ENCODE data around the gene ACAT2.
A peak's percentile ranks its signal among the peaks of the same experiment; 100 is the strongest.
"Not testable (repeated sequence)": the region's sequence is repeated elsewhere in the genome, so short reads cannot be mapped to it uniquely, and the experiment has no call there.

The ACAT2 gene

DNA sequence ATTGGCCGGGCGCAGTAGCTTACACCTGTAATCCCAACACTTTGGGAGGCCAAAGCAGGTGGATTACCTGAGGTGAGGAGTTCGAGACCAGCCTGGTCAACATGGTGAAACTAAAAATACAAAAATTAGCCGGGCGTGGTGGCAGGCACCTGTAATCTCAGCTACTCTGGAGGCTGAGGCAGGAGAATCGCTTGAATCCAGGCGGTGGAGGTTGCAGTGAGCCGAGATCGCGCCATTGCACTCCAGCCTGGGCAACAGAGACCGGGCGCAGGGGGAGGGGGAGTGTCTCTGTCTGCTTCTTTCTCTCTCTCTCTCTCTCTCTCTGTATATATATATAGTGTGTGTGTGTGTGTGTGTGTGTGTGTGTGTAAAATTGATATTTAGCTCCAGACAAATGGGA, 29.3 kb upstream of the ACAT2 start:
- DNase-seq = not testable (repeated sequence)

DNA sequence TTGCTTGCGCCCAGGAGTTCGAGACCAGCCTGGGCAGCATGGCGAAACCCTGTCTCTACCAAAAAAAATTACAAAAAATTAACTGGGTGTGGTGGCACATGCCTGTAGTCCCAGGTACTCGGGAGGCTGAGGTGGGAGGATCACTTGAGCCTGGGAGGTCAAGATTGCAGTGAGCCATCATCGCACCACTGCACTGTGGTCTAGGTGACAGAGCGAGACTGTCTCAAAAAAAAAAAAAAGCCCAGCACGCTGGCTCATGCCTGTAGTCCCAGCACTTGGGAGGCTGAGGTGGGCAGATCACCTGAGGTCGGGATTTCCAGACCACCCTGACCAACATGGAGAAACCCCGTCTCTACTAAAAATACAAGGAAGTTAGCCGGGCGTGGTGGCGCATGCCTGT, 28.4 kb upstream of the ACAT2 start:
- DNase-seq = not testable (repeated sequence)

DNA sequence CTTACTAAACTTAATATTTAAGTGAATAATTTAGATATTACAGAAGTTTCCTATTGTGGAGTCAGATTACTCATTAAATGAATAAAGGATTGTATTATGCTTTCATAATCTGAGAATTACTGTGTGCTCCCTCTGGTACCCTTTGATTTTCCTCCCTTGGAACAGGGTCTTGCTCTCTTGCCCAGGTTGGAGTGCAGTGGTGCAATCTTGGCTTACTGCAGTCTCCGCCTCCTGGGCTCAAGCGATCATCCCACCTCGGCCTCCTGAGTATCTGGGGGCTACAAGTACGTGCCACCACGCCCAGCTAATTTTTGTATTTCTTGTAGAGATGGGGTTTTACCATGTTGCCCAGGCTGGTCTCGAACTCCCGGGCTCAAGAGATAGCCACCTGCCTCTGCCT, 24.9 kb upstream of the ACAT2 start:
- no peak for DNase-seq

DNA sequence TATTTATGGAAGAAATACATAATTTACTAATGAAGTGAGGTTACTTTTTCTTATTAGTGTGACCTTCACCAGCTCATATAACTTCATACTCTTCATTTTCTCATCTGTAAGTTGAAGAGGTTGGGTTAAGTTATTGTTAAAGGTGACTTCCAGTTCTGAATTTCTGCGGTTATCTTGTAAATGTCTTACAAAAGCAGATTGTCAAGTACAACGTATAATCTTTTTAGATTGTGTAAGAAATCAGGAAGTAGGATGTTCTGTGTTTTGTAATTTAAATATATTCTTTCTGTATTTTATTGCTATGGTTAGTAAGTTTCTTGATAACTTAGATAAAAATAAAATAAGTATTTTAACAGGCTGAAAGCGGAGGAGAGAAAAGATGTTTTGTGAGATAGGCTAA, 22.5 kb upstream of the ACAT2 start:
- no peak for DNase-seq

DNA sequence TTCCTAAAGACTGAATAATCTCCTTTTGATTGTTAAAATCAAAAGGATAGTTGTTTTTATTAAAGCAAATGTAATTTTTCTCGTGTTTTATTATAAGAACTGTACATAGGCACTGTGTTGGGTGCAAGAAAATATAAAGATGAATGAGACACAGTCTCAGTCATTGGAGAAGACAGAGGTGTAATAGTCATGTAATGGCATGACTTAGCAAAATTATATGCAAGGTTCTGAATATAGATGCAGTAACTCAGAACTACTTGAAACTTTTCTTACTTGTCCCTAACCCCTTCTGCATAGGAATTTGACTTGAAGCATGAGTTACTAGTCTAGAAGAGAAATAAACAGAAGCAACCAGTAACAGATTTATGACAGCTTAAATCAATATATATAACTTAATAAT, 19.7 kb upstream of the ACAT2 start:
- DNase-seq = no peak

DNA sequence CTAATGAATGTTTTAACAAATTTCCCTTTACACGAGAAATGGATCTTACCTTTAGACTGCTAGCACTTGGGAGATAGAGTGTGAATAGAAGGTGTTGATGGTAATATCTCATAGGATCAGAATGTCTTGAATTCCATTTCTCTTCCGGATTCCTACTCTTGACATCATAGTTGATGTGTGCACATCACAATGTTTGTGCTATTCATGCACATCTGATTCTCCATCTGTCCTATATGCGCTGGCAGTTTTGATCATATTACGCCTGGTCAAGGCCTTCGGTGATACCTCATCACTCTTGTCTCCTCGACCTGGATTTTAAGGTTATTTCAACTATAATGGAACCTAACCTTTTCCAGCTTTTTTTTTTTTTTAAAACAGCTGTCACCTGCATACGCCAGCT, 16.8 kb upstream of the ACAT2 start:
- no peak for DNase-seq

DNA sequence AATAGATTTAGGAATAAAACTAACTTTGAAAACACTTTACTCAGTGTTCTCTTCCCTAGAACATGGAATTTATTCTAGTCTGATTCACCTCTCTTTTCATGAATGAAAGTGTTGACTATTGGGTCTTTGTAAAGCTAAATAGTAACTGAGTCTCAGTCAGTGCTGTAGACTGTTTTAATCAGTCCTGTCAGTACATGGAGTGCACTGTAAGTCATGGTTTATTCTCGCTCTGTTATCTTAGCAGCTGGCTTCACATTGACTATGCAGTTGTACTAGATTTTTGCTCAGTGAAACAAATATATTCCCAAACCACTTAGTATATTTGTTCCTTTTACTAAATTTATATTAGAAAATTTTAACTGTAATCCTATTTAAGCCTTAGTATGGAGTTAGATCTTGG, 15.1 kb upstream of the ACAT2 start:
- no peak for DNase-seq

DNA sequence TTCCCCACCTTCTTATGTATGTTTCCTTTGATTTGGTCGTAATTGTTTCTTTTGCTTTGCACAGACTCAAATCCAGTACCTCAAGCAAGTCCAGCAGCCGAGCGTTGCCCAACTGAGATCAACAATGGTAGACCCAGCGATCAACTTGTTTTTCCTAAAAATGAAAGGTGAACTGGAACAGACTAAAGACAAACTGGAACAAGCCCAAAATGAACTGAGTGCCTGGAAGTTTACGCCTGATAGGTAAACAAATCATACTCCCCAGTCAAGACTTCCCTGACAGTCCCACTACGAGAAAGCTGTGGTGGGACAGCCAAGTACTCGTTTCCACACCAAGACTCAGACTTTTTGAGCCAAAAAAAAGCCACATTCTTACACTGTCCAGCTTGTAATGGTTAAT, 13.7 kb upstream of the ACAT2 start:
- DNase-seq = not testable (repeated sequence)

DNA sequence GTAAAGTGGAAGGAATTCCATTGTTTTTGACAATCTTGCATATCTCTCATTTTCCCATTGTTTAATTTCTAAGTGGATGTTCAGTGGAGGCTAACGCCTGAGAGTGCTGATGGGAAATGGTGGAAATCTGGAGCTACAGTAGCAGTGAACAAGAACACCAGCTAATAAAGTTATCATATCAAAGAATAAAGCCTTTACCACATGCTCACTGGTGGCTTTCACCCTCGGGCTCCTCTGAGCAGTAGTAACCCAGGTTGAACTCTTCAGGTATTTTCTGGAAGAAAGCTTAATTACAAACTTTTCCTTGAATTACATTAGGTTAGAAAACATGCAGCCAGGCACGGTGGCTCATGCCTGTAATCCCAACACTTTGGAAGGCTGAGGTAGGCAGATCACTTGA, 10.4 kb upstream of the ACAT2 start:
- no peak for DNase-seq

DNA sequence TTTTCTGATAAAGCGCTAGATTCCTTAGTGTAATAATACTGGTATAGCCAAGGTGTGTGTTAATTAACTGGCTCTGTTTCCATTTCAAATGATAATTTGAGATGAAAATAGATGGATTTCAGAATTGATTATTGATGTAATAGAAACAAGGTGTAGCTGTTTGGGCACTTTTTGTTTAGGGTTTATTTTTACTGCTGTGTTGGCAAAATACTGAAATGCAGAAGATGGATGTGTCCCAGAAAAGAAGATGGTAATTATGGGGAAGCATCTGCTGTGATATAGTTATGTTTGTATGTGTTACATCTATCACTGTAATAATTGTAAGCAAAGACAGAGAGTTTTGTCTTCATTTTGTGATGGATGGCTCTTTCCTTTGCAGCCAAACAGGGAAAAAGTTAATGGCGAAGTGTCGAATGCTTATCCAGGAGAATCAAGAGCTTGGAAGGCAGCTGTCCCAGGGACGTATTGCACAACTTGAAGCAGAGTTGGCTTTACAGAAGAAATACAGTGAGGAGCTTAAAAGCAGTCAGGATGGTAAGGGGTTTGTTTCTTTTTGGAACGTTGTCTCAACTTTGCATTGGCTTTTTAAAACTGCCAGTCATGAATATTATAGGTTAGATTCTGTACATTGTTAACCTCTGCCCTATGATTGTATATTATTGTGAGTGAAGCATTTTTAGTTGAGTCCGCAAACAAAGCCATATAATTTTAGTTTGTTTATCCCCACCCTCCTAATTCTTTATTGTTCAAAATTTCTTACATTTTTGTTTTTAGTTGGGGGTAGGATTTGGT, 8.6 kb upstream of the ACAT2 start:
- DNase-seq = no peak

DNA sequence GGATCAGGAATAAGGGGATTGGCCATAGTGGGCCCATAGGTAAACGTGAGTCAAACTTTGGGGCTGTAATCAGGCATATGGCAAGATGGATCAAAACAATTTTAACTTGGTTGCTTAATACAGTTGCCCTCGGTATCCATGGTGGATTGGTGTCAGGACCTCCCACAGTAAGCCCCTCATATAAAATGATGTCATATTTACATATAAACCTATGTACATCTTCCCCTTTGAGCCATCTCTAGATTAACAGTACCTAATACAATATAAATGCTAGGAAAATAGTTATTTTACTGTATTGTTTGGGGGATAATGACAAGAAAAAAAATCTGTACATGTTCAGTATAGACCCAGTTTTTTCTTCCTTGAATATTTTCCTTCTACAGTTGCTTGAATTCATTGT, 7.4 kb upstream of the ACAT2 start:
- no peak for DNase-seq

DNA sequence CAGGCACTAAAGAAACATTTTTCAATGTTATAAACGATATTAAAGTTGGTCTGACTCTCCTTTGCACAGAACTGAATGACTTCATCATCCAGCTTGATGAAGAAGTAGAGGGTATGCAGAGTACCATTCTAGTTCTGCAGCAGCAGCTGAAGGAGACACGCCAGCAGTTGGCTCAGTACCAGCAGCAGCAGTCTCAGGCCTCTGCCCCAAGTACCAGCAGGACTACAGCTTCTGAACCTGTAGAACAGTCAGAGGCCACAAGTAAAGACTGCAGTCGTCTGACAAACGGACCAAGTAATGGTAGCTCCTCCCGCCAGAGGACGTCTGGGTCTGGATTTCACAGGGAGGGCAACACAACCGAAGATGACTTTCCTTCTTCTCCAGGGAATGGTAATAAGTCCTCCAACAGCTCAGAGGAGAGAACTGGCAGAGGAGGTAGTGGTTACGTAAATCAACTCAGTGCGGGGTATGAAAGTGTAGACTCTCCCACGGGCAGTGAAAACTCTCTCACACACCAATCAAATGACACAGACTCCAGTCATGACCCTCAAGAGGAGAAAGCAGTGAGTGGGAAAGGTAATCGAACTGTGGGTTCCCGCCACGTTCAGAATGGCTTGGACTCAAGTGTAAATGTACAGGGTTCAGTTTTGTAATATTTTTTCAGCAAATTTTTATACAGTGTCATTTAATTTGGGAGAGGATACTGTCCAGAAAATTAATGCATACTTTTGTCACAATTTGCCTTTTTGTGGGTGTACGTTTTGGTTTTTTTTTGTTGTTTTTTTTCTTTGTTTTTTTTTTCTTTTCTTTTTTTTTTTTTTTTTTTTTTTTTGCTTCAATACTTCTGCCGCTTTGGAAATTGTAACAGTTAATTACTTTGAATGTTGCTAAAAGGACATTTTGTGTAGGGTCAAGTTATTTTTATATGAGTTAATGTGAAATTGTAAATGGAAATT, 6.6 kb upstream of the ACAT2 start:
- DNase-seq = no peak

DNA sequence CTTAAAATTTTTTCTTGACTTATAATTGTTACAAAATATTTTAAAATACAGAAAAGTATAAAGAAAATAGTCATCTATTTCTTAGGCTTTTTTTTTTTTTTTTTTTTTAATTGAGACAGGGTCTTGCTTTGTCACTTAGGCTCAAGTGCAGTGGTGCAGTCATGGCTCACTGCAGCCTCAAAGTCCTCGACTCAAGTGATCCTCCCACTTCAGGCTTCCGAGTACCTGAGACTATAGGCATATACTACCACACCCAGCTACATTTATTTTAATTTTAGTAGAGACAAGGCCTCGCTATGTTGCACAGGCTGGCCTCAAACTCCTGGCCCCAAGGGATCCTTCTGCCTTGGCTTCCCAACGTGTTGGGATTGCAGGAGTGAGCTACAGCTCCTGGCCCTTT, 5.3 kb upstream of the ACAT2 start:
- no peak for DNase-seq

DNA sequence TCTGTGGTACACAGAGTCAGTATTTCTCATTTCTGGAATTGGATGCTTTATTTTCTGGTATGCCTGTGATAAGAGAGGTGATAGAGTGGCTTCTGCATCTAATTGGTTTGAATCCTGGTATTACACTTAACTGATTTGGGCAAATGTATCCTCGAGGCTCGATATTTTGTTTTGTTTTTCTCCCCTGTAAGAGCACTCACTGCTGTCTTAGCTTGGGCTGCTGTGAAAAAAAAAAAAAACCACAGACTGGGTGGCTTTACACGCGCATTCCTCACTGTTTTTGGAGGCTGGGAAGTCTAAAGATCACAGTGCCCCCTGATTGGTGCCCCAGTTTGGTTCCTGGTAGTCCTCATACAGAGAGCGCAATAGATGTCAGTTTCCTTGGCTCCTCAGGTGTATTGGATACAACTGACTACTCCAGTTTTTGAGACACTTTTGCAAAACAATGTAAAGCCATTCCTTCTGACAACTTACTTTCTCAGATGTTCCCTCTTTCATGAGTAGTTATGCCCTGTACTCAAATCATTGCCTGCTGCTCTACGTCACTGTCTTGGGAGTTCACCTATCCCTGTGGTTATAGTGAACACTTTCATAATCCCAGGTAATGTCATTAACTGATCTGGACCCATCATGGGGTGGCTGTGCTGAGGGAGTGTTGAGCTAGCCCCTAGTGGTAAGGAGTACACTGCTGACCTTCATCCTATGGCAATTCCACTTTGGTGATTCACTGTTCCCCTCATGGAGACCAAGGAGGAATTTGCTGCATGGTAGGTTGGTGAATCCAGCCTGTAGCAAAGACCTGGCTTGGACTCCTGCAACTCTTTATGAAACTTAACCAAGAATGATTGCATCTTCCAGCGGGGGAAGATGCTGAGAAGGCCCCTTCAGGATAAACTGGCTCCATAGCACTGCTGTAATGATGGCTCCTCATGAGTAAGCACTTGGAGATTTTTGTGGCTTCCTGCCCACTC, 3.5 kb upstream of the ACAT2 start:
- no peak for DNase-seq

DNA sequence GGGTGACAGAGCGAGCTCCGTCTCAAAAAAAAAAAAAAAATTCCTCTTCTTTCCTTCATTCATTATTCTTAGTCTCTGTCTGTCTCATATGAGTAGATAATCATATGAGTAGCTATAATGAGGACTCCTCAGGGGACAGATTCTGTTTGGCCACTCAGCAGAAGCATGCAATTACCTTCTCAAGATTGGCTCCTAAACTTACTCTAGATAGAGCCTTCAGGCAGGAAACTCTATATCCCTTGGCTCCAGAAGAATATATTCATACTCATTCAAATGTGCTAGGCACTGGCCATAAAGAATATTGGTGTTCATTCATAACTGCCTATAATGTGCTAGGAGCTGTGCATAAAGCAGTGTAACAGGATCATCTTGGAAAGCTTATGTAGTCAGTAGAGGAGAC, 2.2 kb upstream of the ACAT2 start:
- DNase-seq = peak; percentile 70

DNA sequence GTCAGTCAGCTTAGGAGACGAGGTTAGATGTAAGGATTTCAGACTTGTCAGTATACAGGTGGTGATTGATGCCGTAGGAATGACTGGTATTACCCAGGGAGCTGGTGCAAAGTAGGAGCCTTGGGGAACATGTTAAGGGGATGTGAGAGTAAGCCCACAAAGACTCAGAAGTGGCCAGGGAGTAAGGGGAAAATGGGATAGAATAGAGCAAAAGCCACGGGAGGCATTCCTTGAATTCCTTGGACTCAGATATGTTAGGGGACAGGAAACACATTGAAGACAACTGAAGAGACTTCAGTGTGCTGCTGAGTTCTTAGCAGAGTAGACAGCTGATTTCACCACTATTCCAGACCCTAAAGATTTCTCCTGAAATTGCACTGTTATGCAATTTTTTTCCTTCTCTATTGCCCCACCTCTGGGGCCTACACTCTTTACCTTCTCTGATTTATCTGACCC, 1.2 kb upstream of the ACAT2 start:
- no peak for DNase-seq

DNA sequence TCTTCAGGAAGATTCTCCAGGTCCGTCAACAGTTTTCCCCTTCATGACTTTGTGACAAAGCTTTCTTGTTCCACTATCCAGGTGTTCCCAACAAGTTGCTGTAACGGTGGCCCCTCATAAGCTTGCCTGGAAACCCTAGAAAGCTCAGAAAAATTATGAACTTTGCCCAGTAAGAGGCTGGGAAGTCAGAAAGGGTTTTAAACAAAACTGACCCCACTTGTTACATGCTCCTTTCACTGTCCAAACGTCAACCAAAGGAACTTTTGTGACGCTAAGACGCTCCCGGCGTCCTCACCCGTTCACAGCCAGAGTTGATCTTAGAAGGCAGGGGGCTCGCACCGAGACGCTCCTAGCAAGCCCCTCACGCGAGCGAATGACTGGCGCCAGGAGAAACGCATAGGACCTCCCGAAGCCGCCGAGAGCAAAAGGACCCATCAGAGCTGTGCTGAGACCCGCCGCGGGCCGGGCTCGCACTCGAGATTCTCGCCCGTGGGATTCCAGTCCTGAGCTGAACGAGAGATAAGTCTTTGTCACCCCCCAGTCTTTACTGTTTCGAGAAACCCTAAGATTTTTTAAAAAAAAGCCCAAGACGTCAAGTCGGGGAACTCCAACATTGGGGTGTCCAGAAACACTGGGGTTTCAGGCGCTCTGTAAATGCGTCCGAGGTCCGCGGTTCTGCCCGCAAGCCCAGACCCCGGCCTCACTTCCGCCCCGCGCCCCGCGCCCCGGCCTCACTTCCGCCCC, 544 bp upstream of the ACAT2 start:
- peak; percentile 79 for DNase-seq

DNA sequence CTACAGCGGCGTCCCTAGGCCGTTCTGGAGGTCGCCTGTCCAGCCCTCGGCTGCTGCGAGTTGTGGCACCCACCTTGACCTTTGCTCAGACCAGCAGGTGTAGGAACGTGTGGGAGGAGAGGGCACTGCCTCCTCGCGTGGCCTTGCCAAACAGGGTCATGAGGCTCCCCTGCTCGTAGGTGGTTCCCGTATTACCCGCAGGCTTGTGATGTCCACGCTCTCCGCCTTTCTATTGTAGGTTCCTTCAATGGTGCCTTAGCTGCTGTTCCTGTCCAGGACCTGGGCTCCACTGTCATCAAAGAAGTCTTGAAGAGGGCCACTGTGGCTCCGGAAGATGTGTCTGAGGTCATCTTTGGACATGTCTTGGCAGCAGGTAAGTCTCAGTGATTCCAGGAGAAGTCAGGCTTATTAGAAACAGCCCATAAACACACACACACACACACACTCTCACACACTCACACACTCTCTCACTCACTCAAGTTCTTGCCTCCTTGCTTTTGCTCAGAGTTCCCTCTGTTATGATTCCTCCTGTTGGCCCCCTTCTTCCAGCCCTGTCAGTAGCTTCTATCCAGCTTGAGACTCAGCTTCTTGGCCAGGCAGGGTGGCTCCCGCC, 942 bp downstream of the ACAT2 start:
- DNase-seq = peak; percentile 63

DNA sequence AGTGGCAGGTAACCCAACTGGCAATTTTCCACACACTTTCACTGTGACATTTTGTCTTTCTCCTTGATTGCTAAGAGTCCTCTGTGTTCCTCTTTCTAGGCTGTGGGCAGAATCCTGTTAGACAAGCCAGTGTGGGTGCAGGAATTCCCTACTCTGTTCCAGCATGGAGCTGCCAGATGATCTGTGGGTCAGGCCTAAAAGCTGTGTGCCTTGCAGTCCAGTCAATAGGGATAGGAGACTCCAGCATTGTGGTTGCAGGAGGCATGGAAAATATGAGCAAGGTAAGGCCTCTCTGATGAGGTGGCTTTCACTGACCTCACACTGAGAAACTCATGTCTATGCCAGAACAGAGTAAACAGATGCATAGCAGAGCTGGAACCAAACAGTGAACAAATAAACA, 5.1 kb downstream of the ACAT2 start:
- no peak for DNase-seq

DNA sequence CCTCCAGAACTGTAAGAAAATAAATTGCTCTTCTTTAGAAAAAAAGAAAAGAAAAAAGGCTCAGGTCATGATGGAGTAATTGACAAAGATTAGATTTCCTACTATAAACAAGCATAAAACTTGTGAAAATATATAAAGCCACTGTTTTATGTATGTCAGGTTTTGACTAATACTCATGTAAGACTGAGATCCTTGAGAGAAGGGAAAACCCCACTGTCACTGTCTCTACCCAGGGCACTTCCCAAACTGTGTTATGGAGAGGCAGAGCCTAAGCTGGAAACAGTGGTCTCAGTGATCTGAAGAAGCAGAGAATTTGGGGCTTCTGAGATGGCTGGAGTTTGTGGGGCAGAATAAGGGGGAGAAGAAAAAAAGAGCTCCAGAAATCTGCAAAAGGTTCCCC, 7.6 kb downstream of the ACAT2 start:
- no peak for DNase-seq

DNA sequence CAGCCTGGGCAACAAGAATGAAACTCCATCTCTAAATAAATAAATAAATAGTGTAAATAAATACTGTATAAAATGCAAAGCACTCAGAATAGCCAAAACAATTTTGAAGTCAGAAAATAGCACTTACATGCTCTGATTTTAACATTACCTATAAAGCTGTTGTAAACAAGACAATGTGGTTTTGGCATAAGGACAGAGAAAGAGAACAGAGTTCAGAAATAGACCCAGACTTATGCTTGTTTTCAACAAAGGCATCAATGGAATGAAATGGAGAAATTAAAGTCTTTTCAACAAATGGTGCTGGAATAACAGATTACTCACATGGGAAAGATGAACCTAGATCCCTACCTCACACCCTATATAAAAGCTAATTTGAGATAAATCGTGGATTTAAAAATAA, 10.4 kb downstream of the ACAT2 start:
- DNase-seq = no peak
